Keratinocyte (primary cell): ENCODE data around the gene PRPF40B. TPM values are rescaled to one million over a fixed set of nuclear protein-coding genes. Genes with fewer than 3 reads are reported as not detected.

ENCODE experiments used
- DNase-seq: peaks from one replicate; pipeline ENCODE4 v3.0.0-alpha.2; 2011; ENCODE audit warnings: low read depth, missing footprints, low spot score
- FAIRE-seq: peaks from 2 replicates; lab custom pipeline; 2011; peaks lifted over from hg19 to GRCh38; lab: Jason Lieb, UNC
- H2AFZ ChIP-seq: 2 replicates; pipeline ENCODE4 v1.6.0; 2012; ENCODE audit warnings: low read length, control low read depth, inconsistent platforms; ENCODE audit not compliant: control insufficient read depth
- H3K27ac ChIP-seq: 2 replicates; pipeline ENCODE4 v1.5.1; 2011; ENCODE audit warnings: low read length; ENCODE audit not compliant: control insufficient read depth, insufficient read depth
- H3K27me3 ChIP-seq: 3 replicates; pipeline ENCODE4 v1.6.0; 2011; ENCODE audit warnings: low read length; ENCODE audit not compliant: control insufficient read depth, insufficient read depth; ENCODE audit errors: extremely low read depth
- H3K36me3 ChIP-seq, 2 experiments: 2 replicates in 1 of 2; 3 replicates in 1 of 2; pipeline ENCODE4 v1.5.1; 2011; ENCODE audit warnings: low read length in 2 of 2, mild to moderate bottlenecking in 1 of 2; ENCODE audit not compliant: control insufficient read depth in 2 of 2, insufficient read depth in 2 of 2; ENCODE audit errors: extremely low read depth in 1 of 2
- H3K4me1 ChIP-seq: 3 replicates; pipeline ENCODE4 v1.5.1; 2011; ENCODE audit warnings: low read length; ENCODE audit not compliant: control insufficient read depth, insufficient read depth; ENCODE audit errors: extremely low read depth
- H3K4me2 ChIP-seq: 3 replicates; pipeline ENCODE4 v1.6.0; 2011; ENCODE audit warnings: low read depth, low read length; ENCODE audit not compliant: control insufficient read depth, insufficient read depth; ENCODE audit errors: extremely low read depth
- H3K4me3 ChIP-seq, 3 experiments: fragments of 200-600 bp in 1 of 3; sonication (generic) in 1 of 3; 2 replicates in 2 of 3; 3 replicates in 1 of 3; pipeline ENCODE4 v1.5.1; 2011 to 2016; ENCODE audit warnings: low read length in 3 of 3, mild to moderate bottlenecking in 3 of 3, control low read depth in 2 of 3, inconsistent platforms in 1 of 3, low read depth in 1 of 3, mixed read lengths in 1 of 3, mixed run types in 1 of 3, moderate library complexity in 1 of 3; ENCODE audit not compliant: control insufficient read depth in 2 of 3, insufficient read depth in 2 of 3; ENCODE audit errors: extremely low read depth in 1 of 3
- H3K79me2 ChIP-seq: 2 replicates; pipeline ENCODE4 v1.6.0; 2012; ENCODE audit warnings: low read length; ENCODE audit not compliant: control insufficient read depth, insufficient read depth
- H3K9ac ChIP-seq: 3 replicates; pipeline ENCODE4 v1.6.0; 2011; ENCODE audit warnings: low read length; ENCODE audit not compliant: control insufficient read depth, insufficient read depth; ENCODE audit errors: extremely low read depth
- H3K9me1 ChIP-seq: 3 replicates; pipeline ENCODE4 v1.6.0; 2011; ENCODE audit warnings: low read length; ENCODE audit not compliant: control insufficient read depth, insufficient read depth; ENCODE audit errors: extremely low read depth
- H3K9me3 ChIP-seq: 2 replicates; pipeline ENCODE4 v1.5.1; 2012; ENCODE audit warnings: low read depth, low read length; ENCODE audit not compliant: control insufficient read depth
- H4K20me1 ChIP-seq: 3 replicates; pipeline ENCODE4 v1.6.0; 2011; ENCODE audit warnings: low read length; ENCODE audit not compliant: control insufficient read depth, insufficient read depth; ENCODE audit errors: extremely low read depth
- CTCF ChIP-seq, 3 experiments: IDR thresholded peaks in 1 of 3; conservative IDR thresholded peaks in 1 of 3; optimal IDR thresholded peaks in 1 of 3; 2 replicates in 2 of 3; 3 replicates in 1 of 3; pipeline versions ENCODE3 to v1.5.1; 2011; ENCODE audit warnings: low read length in 3 of 3, mild to moderate bottlenecking in 3 of 3, moderate library complexity in 2 of 3, control low read depth in 1 of 3, inconsistent platforms in 1 of 3; ENCODE audit not compliant: insufficient read depth in 2 of 3; ENCODE audit errors: extremely low read depth in 1 of 3
- EZH2 ChIP-seq: IDR thresholded peaks from one replicate; pipeline ENCODE4 v1.6.1; 2012; ENCODE audit warnings: inconsistent platforms, mild to moderate bottlenecking, low read length, moderate library complexity
- dilution Hi-C: fragments of 300-500 bp; cut with MboI; formaldehyde crosslinking; loops from one replicate; pipeline ENCODE4 v1.7.0; 2020; ENCODE audit warnings: low sequenced_read_pairs; ENCODE audit not compliant: extremely low pct_ligation_motif_present
- polyA plus RNA-seq, 5 experiments: library from polyadenylated mRNA; depleted of rRNA in 3 of 5; stranded (reverse) in 3 of 5; stranded (forward) in 1 of 5; unstranded in 1 of 5; fragments of >200 nt; gene quantifications; 1 replicate in 1 of 5; 2 replicates in 3 of 5; 3 replicates in 1 of 5; pipeline versions ENCODE4 v1.2.1 to v1.2.3, GENCODE V29; 2011 to 2012; ENCODE audit warnings: missing spikeins in 2 of 5, low read depth in 1 of 5, low replicate concordance in 1 of 5

Gene PRPF40B
- polyA plus RNA-seq, 1 donor (not counting 4 experiments of a cell fraction or from before 2014, with no cell fraction given), result 12.7 TPM

DNA sequence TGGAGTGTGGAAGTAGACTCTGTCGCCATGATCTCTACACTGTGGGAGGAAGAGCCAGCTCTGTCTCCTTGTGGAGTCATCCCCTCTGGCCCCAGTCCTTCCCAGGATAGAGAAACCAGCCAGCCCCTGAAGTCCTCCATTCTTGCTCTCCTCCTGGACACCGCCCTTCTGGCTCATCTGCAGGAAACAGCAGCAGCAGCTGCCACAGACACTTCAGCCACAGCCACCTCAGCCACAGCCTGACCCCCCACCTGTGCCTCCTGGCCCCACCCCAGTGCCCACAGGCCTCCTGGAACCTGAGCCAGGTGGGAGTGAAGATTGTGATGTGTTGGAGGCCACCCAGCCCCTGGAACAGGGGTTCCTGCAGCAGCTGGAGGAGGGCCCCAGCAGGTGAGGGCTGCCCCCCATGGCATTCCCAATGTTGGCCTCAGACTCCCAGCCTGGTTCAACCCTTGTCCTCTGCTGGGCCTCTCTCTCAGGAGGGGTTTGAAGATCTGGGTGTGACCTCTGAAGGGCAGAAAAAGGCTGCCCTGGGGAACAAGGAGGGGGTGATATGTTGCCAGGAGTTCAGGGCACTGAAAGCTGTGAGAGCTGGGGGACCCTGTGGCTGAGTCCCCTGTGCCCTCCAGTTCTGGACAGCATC is 10.5 kb downstream of the PRPF40B start:
- no peaks in the 10 kb centered on the region for H3K9me1 ChIP-seq
- no peak for DNase-seq
- no peaks in the 10 kb centered on the region for H3K9me3 ChIP-seq
- H3K4me2 ChIP-seq, result no peak overlapping the region
- no peak overlapping the region for H3K4me3 ChIP-seq
- no peaks in the 10 kb centered on the region for H3K4me1 ChIP-seq
- H2AFZ ChIP-seq, result no peak overlapping the region
- peaks cover under 1% of the 10 kb centered on the region for H3K79me2 ChIP-seq
- FAIRE-seq, result no peak
- no peak overlapping the region for H3K9ac ChIP-seq
- TF ChIP-seq EZH2 (no peak), CTCF (optimal IDR thresholded peaks at IDR 0.05 in 1 of 3, IDR thresholded peaks at IDR 0.05 in 1 of 3, conservative IDR thresholded peaks at IDR 0.05 in 1 of 3; ENCODE audit: extremely low read depth in 1 of 3, insufficient read depth in 2 of 3, low read length in 3 of 3) (no peak)
- H3K27me3 ChIP-seq, result no peaks in the 10 kb centered on the region
- dilution Hi-C loops, result no loop called here
- H4K20me1 ChIP-seq, result no peaks in the 10 kb centered on the region
- no peak overlapping the region for H3K27ac ChIP-seq
- H3K36me3 ChIP-seq, result peaks cover 30 to 39% of the 10 kb centered on the region in 2 experiments

DNA sequence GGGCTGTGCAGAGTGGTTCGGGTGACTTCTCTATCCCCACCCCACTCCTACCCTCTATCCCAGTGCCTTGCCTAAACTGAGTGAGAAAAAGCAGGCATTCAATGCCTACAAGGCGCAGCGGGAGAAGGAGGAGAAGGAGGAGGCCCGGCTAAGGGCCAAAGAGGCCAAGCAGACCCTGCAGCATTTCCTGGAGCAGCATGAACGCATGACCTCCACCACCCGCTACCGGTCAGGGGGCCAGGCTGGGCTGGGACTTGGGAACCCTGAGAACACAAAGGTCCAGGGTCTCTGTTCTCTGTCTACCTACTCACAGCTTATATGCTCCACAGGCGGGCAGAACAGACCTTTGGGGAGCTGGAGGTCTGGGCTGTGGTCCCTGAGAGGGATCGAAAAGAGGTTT is 11.7 kb downstream of the PRPF40B start:
- dilution Hi-C loops, result no loop called here
- Histone ChIP-seq H3K4me3 (no peak overlapping the region), H4K20me1 (no peaks in the 10 kb centered on the region), H3K36me3 (peaks cover 32 to 39% of the 10 kb centered on the region in 2 experiments), H3K4me1 (no peaks in the 10 kb centered on the region), H3K79me2 (no peaks in the 10 kb centered on the region), H3K9ac (no peak overlapping the region), H3K9me1 (no peaks in the 10 kb centered on the region), H3K27me3 (no peaks in the 10 kb centered on the region), H3K9me3 (no peaks in the 10 kb centered on the region), H3K4me2 (no peak overlapping the region), H3K27ac (no peak overlapping the region), H2AFZ (no peak overlapping the region)
- FAIRE-seq (no peak), DNase-seq (no peak)
- TF ChIP-seq CTCF (optimal IDR thresholded peaks at IDR 0.05 in 1 of 3, IDR thresholded peaks at IDR 0.05 in 1 of 3, conservative IDR thresholded peaks at IDR 0.05 in 1 of 3; ENCODE audit: extremely low read depth in 1 of 3, insufficient read depth in 2 of 3, low read length in 3 of 3) (no peak), EZH2 (no peak)
